ENCODE results near the gene MED4.
A peak's percentile ranks its signal among the peaks of the same experiment; 100 is the strongest.

MED4 gene, protein sequence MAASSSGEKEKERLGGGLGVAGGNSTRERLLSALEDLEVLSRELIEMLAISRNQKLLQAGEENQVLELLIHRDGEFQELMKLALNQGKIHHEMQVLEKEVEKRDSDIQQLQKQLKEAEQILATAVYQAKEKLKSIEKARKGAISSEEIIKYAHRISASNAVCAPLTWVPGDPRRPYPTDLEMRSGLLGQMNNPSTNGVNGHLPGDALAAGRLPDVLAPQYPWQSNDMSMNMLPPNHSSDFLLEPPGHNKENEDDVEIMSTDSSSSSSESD
- total RNA-seq = 42.6 to 53.3 (median 45.5) reads per million in 4 donors

DNA sequence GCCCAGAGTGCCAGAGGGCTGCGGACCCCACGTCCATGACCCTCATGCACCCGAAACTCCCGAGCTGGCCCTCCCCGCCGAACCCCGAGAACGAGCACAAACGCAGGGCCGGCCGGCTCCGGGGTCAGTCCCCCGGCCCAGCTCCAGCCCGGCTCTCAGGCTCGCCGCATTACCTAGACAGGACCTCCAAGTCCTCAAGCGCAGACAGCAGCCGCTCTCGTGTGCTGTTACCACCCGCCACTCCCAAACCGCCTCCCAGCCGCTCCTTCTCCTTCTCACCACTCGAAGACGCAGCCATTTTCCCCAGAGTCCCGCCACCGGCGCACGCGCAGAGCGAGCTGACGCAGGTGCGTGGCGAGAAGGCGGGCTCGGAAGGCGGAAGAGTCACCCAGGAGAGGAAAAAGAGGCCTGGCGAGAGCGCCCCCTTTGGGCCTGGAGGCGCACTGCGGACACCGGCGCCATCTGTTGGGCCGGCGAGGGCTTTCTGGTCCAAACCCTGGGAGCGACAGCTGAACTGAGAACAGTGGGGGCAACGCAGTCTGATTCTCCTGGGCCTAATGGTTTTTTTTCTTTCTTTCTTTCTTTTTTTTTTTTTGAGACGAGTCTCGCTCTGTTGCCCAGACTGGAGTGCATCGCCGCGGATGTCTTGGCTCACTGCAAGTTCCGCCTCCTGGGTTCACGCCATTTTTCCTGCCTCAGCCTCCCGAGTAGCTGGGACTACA lies at the start of gene MED4:
MED4 (minus strand) TSS at position 324 of the 722 bp plus-strand sequence; CDS start at position 298, 26 bp downstream.
- peak; percentile 92 to 96 (median 95) for DNase-seq

DNA sequence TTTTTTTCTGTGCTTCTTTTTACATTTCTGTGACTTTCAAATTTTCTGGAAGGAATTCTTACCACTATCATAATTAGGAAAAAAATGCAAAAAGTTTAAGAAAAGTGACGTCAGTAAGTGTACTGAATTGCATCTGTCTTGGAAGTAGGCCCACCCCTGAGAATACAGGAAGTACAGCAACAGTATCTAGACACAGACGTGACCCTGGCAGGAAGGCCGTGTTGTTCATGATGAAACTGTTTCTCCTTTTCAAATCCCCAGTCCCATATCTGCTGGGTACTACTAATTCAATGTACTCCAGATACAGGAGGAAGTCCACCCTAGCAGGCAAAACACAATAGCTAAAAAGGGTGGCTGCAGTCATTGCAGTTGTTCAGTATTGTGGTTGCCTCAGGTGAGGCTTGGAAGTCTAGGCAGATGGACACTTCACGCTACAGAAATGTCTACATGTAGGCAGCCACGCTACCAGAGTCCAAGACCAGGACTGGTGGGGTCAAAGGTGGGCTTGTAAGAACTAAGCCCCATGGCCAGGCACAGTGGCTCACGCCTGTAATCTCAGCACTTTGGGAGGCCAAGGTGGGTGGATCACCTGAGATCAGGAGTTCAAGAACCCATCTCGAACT lies 49.6 kb upstream of the MED4 start:
- peak in 1 of 5 donors; percentile 23 for DNase-seq

DNA sequence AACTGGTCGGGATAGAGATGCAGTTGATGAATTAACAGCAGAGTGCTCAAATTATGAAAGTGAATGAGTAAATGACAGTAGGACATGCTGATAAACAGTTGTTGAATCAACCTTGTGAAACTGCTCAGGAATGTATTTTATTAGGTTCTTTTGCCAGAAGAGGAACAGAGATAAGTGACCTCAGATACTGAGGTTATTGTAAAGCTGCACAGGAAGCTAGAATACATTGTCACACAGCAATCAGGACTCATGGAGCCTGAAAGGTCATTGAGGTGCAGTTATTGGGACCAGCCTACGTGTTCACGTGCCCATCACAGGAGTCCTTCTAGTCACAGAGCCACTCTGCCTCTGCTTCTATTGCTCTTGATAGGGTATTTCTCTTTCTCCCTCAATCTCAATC lies 47.5 kb upstream of the MED4 start:
- DNase-seq = no peak

DNA sequence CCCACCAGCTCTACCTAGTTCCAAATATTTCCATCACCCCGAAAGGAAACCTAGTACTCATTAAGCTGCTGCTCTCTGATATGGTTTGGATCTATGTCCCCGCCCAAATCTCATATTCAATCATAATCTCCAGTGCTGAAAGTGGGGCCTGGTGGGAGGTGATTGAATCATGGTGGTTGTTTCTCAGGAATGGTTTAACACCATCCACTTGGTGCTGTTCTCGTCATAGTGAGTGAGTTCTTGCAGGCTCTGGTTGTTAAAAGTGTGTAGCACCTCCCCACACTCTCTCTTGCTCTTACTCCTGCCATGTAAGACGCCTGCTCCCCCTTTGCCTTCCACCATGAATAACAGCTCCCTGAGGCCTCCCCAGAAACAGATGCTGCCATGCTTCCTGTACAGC lies 43.4 kb upstream of the MED4 start:
- DNase-seq = no peak

DNA sequence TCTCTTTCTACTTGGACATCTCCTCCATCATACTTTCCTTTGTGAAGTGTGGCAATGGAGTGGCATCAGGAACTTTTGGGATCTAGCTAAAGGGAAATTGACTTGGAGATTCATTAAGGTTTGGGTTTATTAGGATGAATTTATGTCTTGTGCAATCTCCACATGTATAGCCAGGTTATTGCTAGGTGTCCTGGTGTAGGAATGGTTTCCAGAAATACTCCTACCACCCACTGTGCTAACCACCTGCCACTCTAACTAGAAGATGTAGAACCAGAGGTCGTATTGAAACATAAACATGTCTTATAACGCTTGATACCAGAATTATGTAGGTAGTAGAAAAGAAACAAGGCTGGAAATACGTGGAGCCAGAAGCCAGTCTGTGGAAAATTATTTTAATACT lies 38.1 kb upstream of the MED4 start:
- no peak for DNase-seq

DNA sequence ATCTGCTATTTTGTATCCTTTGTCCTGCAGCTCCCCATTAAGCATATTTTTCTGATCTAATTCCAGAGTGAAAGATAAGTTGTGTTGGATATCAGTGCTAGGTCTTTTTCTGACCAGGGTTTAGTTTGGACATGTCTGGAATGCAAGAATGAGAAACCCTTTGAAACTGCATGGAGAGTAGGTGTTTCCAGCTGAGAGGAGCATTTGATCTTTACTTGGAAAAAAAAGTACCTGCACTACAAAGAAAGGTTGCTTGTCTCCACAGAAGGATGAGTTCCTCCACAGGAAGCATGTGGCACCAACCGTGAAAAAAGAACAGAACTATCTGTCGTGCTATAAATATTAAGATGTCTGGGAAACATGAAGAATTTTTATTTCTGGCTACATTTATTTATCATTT lies 36.6 kb upstream of the MED4 start:
- no peak for DNase-seq

DNA sequence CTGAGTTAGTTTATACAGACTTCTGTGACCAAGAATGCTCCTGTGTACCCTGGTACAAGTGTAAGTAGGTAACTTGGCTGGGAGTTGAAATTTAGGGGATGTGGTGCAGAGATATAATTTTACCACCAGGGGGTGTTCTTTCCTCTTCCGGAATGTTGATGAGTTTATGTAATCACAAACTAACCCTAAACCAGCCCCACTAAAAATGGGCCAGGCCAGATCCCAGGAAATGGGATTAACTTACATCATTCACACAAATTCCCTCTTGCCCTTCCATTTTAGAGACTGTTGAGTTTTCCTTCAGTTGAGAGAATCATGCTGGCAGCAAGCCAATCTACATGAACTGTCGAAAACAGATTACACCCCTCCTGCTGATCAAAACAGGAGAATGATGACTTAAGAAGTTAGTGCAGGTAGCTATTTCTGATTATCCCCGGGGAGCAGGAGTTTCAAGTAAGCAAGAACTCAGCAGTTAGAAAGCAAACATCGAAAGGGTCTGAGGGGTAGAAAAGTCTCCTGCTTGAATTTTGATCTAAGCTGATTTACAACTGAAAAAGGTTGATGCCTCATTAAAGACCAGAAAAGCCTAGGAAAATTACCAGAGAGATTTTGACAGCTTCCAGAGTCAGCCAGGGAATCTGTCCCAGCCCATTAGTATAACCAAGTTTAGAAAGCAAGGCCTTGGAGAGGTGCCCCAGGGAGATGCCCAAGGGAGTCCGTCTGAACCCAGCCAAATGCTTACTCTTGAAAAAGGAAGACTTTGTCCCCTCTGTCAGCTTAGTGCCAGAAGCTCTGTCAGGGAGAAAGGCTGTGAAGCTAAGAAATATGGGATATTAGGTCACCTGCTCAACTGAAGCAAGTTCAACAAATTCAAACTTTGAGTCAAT lies 32.3 kb upstream of the MED4 start:
- DNase-seq = peak in 4 of 5 donors; percentile 4 to 67 (median 18)

DNA sequence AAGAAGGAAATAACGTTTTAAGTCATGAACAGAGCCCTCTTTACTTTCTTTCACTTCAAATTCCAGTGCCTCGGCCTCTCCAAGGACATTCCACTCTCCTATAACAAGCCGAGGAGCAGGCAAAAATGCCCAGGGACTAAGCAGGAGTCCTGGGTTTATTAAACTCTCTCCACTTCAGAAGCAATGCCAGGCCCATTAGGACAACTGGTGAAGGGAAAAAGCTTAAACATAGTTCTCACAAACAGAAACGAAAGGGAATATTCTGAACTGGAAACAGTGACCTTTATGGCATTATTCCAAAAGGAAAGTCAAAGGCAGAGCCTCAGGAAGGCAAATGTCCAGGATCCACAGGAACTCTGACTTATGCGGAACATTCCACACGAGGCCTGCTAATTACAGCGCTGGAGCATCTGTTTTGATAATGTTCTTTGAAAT lies 30.9 kb upstream of the MED4 start:
- no peak for DNase-seq

DNA sequence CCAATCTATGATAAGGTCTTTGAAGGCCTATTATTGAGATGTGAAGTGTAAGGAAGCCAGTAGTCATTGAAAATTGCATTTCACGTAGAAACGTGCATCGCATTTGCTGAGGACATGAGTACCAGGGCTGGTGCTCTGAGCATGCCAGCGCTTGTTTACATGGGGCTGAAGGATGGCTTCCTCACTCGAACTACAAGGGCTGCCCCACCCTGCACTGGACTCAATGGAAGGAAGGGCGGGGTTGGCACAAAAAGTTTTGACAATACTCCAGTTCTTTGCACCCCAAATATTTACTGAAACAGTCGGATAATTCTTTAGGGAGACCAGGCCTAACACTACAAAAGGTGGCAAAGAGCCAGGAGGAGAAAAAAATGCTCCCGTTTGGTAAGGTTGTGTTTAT lies 28.9 kb upstream of the MED4 start:
- DNase-seq = no peak

DNA sequence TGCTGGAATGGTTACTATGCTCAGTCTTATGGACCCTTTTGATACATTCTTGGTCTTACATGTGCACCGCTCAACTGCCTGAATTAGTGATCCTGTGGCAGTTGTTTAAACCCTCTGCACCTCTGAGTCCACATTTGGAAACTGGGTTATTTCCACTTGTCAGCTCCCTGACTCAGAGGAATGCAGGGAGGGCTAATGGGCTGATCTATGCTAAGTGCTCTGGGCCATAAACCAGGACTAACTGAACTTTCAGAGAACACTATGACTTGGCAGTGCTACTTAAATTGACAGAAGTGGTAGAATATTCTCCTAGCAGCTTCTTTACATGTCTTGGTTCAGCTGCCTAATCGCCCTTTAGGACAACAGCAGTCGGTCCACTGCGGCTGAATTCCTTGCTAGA lies 26.8 kb upstream of the MED4 start:
- no peak for DNase-seq

DNA sequence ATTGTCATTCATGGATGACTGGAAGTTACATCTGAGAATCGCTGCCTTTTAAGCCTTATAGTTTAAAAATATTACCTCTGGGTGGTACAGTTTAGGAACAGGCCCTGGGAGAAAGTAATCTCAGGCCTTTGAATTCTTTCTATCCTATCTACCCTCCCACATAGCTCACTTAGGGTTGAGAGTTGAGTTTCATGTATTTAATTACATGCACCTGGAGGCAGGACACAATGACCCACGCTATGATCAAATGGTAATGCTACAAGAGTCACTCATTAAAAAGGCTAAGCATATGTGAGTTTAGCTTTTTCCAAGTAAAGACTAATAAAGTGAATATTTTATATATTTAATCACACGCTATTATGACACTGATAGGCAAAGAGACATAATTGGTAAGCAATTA lies 25.3 kb upstream of the MED4 start:
- DNase-seq = no peak

DNA sequence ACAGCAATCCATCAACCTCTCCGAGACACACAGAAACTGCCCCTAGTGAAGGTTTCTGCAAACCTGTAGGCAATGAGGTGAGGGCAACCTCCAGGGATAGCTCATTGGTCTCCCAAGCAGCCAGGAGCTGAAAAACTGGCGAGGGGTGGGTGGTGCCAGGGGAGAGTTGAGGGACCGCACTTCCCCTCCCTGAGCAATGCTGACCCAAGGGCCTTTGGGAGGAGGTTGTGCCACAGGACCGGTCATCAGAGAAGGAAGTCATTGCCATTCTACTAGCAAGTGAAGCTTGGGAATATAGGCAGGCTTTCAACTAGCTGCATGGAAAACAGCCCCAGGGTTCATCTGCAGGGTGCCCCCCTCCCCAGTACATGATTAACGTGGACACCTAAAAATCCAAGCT lies 23.1 kb upstream of the MED4 start:
- DNase-seq = no peak

DNA sequence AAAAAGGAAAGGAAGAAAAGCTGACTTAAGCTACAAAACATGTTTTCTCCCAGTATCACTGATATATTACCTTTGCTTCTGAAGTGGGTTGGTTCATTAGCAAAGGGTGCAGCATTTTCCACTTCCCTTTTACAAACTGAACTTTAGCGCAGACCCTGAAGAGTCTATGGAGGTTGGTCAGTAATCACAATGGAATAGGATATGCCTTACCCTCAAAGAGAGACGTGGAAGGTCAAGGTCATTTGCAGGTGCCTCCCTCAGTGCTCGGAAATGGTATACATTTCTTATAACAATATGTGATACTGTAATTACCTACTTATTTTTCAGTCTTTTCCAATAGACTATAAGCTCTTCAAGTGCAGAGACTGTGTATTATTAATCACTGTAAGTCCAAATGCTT lies 21.9 kb upstream of the MED4 start:
- DNase-seq = no peak

DNA sequence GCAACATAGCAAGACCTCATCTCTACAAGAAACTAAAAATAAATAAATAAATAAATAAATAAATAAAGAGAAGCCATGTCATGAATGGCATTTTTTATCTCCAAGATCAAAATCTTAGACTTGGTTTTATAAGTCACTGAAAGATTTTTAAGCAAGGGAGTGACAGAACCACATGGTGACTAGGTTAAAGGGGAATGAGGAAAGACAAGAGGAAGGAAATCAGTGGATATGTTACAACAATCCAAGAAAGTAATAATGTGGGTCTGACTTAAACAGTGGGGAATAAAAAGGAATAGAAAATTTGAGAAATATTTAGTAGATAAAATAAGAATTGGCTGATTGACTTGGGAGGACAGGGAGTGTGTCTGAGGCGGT lies 18.8 kb upstream of the MED4 start:
- no peak for DNase-seq

DNA sequence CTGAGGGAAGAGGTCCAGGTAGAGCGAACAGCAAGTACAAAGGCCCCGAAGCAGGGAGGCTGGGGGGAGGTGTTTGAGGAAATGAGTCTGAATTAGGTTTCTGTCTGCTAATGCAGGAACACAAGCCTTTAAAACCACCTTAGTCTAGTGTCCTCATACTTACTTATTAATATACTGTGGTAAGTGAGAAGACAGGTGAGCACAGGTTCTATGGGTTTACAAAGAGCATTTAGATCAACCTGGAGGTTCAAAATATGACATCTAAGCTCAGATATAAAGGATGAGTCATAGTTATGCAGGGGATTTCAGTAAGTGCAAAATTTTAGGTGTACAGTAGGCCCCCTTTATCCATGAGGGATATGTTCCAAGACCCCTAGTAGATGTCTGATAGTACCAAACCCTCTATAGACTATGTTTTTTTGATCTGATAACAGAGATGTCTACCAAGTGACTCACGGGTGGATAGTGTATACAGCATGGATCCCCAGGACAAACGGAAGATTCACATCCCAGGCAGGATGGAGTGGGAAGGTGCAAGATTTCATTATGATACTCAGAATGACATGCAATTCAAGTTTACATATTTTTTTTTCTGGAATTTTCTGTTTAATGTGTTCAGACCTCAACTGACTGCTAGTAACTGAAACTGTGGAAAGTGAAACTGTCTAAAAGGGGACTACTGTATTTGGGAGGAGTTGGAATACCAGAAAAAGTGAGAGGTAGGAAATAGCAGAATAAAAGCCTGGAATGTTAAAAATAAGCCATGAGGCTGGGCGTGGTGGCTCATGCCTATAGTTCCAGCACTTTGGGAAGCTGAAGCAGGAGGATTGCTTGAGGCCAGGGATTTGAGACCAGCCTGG lies 18.2 kb upstream of the MED4 start:
- no peak for DNase-seq

DNA sequence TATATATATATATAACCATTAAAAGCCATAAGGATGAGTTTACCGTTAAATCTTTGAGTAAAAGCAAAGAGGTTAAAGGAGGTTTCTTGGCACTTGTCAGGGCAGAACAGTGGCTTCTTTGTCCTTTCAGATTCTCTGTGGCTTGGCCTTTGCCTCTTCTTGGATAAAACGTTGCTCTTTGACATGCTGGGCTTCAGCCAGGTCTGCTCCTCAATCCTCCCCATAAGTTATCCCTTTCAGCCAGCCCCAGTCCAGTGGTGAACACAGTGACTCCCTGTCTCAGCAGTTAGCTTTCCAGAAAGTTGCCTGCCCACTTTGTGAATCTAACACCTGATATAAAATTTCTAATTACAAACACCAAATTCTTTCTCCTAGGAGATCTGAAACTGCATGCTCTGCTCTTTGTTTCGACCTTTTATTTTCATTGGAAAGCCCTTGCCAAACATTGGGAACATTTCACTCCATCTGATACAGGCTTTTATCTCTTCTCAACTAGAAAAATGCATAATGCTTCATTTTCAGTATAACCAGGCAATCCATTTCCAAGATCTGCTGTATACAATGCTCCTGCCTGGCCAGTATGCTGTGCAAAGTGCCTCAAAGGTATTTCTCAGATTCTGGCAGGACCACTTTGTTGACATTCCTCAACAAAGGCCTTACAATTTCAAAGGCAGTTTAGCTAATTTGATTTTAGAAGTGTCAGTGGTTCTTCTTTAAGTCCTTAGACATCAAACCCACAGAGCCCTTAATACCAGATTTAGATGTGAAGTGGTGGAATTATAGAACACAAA lies 16.2 kb upstream of the MED4 start:
- DNase-seq = no peak

DNA sequence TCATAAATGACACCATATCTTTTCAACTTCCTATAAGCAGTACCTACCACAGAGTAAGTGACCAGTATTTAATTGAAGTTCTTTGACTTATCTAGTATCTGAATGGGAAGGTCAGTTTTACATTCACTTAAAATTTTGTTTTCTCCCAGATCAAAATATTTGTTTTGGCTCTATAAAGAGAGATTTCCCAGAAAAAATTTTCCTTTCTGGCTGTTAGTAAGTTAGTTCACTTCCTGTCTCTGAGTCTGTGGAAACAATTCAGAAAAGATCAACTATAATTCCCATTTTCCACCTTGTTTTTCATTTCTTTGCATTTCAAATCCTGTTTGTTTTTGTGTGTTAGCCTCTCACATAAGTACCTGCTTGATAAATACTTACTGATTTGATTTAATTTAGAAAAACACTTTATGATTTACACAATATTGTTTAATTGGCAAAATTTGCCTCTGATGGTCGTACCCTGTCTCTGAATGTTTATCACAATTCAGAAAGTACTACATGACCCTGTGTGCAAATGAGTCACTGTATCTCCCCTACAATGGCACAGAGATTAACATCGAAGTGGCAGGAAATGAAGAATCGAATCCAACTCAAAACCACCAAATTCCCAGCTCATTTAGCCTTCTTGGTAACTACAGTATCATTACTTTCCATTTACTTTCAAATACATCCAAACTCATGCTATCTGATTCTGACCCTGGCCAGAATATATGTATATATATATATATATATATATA lies 15.4 kb upstream of the MED4 start:
- no peak for DNase-seq

DNA sequence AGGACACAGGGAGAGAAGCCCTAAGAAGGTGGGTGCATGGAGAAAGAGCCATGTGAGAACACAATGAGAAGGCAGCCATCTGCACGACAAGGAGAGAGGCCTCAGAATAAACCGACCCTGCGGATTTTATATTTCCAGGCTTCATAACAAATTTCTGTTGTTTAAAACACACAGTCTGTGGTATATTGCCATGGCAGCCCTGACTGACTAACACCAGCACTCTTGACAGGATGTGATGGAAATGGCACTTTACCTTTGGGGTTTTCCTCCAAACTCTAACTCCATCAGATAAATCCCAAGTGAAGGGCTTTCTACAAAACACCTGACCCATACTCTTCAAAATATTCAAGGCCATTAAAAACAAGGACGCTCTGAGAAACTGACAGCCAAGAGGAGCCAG lies 13.2 kb upstream of the MED4 start:
- DNase-seq = no peak

DNA sequence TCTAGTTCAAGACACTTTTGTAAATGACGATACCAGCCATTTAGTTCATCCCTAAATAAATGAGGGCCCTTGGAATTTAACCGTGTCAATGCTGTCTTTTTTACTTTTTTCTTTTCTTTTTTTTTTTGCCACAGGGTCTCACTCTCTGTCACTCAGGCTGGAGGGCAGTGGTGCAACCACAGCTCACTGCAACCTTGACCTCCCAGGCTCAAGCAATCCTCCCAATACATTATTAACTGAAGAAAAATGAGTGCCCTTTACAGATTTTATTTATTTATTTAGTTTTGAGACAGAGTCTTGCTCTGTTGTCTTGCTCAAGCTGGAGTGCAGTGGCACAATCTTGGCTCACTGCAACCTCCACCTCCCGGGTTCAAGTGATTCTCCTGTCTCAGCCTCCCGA lies 2.9 kb upstream of the MED4 start:
- no peak for DNase-seq

DNA sequence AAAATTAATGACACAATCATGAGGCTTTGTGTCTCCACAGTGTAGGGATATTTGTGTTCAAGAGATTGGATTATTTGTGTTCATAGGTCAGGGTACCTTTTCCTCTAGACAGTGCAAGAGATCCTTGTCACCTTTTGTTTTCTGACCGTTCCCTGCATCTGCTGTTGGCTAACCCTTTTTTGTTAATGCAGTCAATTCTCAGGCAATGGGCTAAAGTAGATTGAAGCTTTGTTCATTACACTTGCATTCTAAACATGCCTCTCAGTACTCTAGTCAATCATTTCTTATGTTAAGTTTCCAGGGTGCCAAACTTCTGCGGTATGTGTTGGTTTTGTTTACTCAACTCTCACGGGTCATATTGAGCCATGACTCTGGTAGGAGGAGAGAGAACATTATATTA lies 1.8 kb upstream of the MED4 start:
- no peak for DNase-seq

DNA sequence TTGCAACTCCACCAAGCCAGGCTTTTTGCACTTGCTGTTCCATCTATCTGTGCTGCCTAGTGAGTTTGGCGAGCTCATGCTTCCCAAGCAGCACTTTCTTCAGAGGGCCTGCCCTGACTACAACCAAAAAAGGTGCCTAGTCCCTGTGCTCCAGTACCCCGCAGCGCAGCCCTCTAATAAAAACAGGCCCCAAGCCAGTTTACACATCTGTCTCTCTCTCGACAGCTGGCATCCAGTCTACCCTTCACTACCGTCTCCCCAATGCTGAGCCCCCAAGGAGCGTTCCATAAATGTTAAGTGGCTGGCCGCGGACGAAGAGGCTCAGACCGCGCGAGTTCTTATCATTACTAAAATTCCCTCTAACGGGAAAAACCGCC lies 512 bp downstream of the MED4 start:
- DNase-seq = peak in 1 of 5 donors; percentile 2
